OCI-LY1 (cell line): ENCODE data around the gene CFAP91.
A peak's percentile ranks its signal among the peaks of the same experiment; 100 is the strongest.

Experiments
- H2AFZ ChIP-seq: fragments of 200-600 bp; sonication (generic), shearing (Covaris generic); 2 replicates; pipeline ENCODE4 v1.6.0; 2014; ENCODE audit warnings: antibody characterized with exemption, mild to moderate bottlenecking, low read length
- H3F3A ChIP-seq: fragments of 200-600 bp; sonication (generic), shearing (Covaris generic); 2 replicates; pipeline ENCODE4 v1.6.0; 2014; ENCODE audit warnings: mild to moderate bottlenecking, antibody characterized with exemption, low read length, moderate library complexity; ENCODE audit not compliant: insufficient read depth
- H3K27ac ChIP-seq: fragments of 200-600 bp; sonication (generic); 2 replicates; pipeline ENCODE4 v1.5.1; 2014; ENCODE audit warnings: low read length, mixed run types, mild to moderate bottlenecking, low read depth; ENCODE audit not compliant: poor library complexity, severe bottlenecking
- H3K27me3 ChIP-seq: fragments of 200-600 bp; sonication (generic); 2 replicates; pipeline ENCODE4 v1.6.0; 2014; ENCODE audit warnings: antibody characterized with exemption, mild to moderate bottlenecking, low read length, moderate library complexity; ENCODE audit not compliant: insufficient read depth
- H3K36me3 ChIP-seq: fragments of 200-600 bp; sonication (generic); 2 replicates; pipeline ENCODE4 v1.6.1; 2014; ENCODE audit warnings: mild to moderate bottlenecking, antibody characterized with exemption, low read length, moderate library complexity, mixed read lengths; ENCODE audit not compliant: insufficient read depth
- H3K4me1 ChIP-seq: fragments of 200-600 bp; sonication (generic); 2 replicates; pipeline ENCODE4 v1.5.1; 2014; ENCODE audit warnings: mild to moderate bottlenecking, low read length, moderate library complexity; ENCODE audit not compliant: insufficient read depth, severe bottlenecking
- H3K4me2 ChIP-seq: fragments of 200-600 bp; sonication (generic), shearing (Covaris generic); 2 replicates; pipeline ENCODE4 v1.6.1; 2014; ENCODE audit warnings: low read length
- H3K4me3 ChIP-seq: fragments of 200-600 bp; sonication (generic); 2 replicates; pipeline ENCODE4 v1.5.1; 2014; ENCODE audit warnings: low read length, low read depth, mild to moderate bottlenecking, mixed read lengths; ENCODE audit not compliant: poor library complexity, severe bottlenecking
- H3K79me2 ChIP-seq: fragments of 200-600 bp; shearing (Covaris generic); 2 replicates; pipeline ENCODE4 v1.6.1; 2016; ENCODE audit warnings: mixed run types, low read length, mixed read lengths; ENCODE audit not compliant: insufficient read depth
- H3K9ac ChIP-seq: fragments of 200-600 bp; sonication (generic), shearing (Covaris generic); 2 replicates; pipeline ENCODE4 v1.6.1; 2014; ENCODE audit warnings: mild to moderate bottlenecking, low read length, mixed read lengths
- H3K9me2 ChIP-seq: fragments of 200-600 bp; sonication (generic), shearing (Covaris generic); 2 replicates; pipeline ENCODE4 v1.6.1; 2014; ENCODE audit warnings: low read depth, mild to moderate bottlenecking, low read length, mixed read lengths
- H3K9me3 ChIP-seq: fragments of 200-600 bp; shearing (Covaris generic); 2 replicates; pipeline ENCODE4 v1.6.1; 2014; ENCODE audit warnings: low read length, mixed read lengths
- H4K20me1 ChIP-seq: fragments of 200-600 bp; sonication (generic), shearing (Covaris generic); 2 replicates; pipeline ENCODE4 v1.6.0; 2016; ENCODE audit warnings: mild to moderate bottlenecking, low read length; ENCODE audit not compliant: insufficient read depth
- CTCF ChIP-seq: fragments of 200-600 bp; sonication (generic), shearing (Covaris generic); IDR thresholded peaks from 2 replicates; pipeline ENCODE4 v1.5.1; 2017; ENCODE audit warnings: mild to moderate bottlenecking, antibody characterized with exemption, low read length, moderate library complexity, mixed read lengths
- EZH2 ChIP-seq: fragments of 200-600 bp; sonication (generic), shearing (Covaris generic); IDR thresholded peaks from 2 replicates; pipeline ENCODE4 v1.8.0; 2017; ENCODE audit warnings: borderline replicate concordance, mixed run types, mild to moderate bottlenecking, antibody characterized with exemption, low read length, moderate library complexity, mixed read lengths

The CFAP91 gene

GRCh38 chr3:119690043-119690656, 12.7 kb upstream of the CFAP91 start:
- Histone ChIP-seq H3F3A (no peaks in the 10 kb centered on the region), H3K27ac (no peak overlapping the region), H3K4me3 (no peak overlapping the region), H3K4me2 (no peak overlapping the region), H3K27me3 (no peaks in the 10 kb centered on the region), H4K20me1 (no peaks in the 10 kb centered on the region), H3K9ac (no peak overlapping the region), H3K9me3 (no peaks in the 10 kb centered on the region), H3K79me2 (no peaks in the 10 kb centered on the region), H3K9me2 (no peaks in the 10 kb centered on the region), H3K4me1 (no peaks in the 10 kb centered on the region), H2AFZ (no peak overlapping the region), H3K36me3 (no peaks in the 10 kb centered on the region)
- peak; percentile 61 for TF ChIP-seq CTCF
- no peak for TF ChIP-seq EZH2

GRCh38 chr3:119695480-119695879, 7.3 kb upstream of the CFAP91 start:
- Histone ChIP-seq H4K20me1 (no peaks in the 10 kb centered on the region), H3K36me3 (no peaks in the 10 kb centered on the region), H3K9me2 (no peaks in the 10 kb centered on the region), H3K9me3 (no peaks in the 10 kb centered on the region), H3K4me2 (no peak overlapping the region), H3K27ac (no peak overlapping the region), H3K27me3 (no peaks in the 10 kb centered on the region), H2AFZ (no peak overlapping the region; the same call in 1 of the 2 replicates), H3K79me2 (no peaks in the 10 kb centered on the region), H3F3A (no peaks in the 10 kb centered on the region), H3K4me1 (no peaks in the 10 kb centered on the region), H3K4me3 (no peak overlapping the region), H3K9ac (no peak overlapping the region)
- TF ChIP-seq EZH2: no peak
- no peak for TF ChIP-seq CTCF

- Histone ChIP-seq H3K9me3 (no peaks in the 10 kb centered on the region), H2AFZ (no peak overlapping the region), H3K27me3 (no peaks in the 10 kb centered on the region), H3K4me1 (peaks cover 3% of the 10 kb centered on the region), H3K4me3 (no peak overlapping the region), H3K4me2 (no peak overlapping the region), H4K20me1 (no peaks in the 10 kb centered on the region), H3K9ac (no peak overlapping the region), H3F3A (no peaks in the 10 kb centered on the region), H3K79me2 (no peaks in the 10 kb centered on the region), H3K27ac (no peak overlapping the region), H3K9me2 (no peaks in the 10 kb centered on the region), H3K36me3 (no peaks in the 10 kb centered on the region)
- TF ChIP-seq CTCF: no peak
- no peak for TF ChIP-seq EZH2
Observed at GRCh38 chr3:119697394-119697793, 5.4 kb upstream of the CFAP91 start.
